Placental pericyte (primary cell): ENCODE data around the gene MEP1B. TPM values are rescaled to one million over a fixed set of nuclear protein-coding genes. Genes with fewer than 3 reads are reported as not detected.

ENCODE experiments used
- small RNA-seq: library from RNA; depleted of rRNA; stranded (forward); fragments of <200 nt; gene quantifications from one replicate; pipeline ENCODE3, GENCODE V24; 2012; ENCODE audit warnings: low replicate concordance
- total RNA-seq: library from RNA; depleted of rRNA; stranded (reverse); fragments of >200 nt; gene quantifications from 2 replicates; pipeline ENCODE4 v1.2.3, GENCODE V29; 2012

MEP1B gene
- total RNA-seq = not detected in 2 replicates

GRCh38 chr18:32189790-32190189, at the start of gene MEP1B:
Gene MEP1B, plus strand, starts transcription at chr18:32190039. Its CDS starts 32 bp downstream, at chr18:32190071.

Small RNA genes within 50 kb of the gene (small RNA-seq; reads per million reads assigned to genes)
- gene RF00019 (not detected), gene RNA5SP453 (0.20 reads per million)

Other genes starting within 250 kb of the MEP1B start
- 30.6 and 51.1 TPM in 2 replicates for gene TRAPPC8, start 246.9 kb upstream of the MEP1B start, total RNA-seq
- gene RNF125, start 171.2 kb upstream of the MEP1B start, total RNA-seq = 0.14 TPM in 1 of 2 replicates, not detected in the other
- 12.7 and 25.2 TPM in 2 replicates for gene RNF138, start 98.2 kb upstream of the MEP1B start, total RNA-seq